Measurements from ENCODE around the gene USH1C. TPM values are rescaled to one million over a fixed set of nuclear protein-coding genes. Genes with fewer than 3 reads are reported as not detected.

The USH1C gene
- total RNA-seq, result not detected in 2 replicates

DNA sequence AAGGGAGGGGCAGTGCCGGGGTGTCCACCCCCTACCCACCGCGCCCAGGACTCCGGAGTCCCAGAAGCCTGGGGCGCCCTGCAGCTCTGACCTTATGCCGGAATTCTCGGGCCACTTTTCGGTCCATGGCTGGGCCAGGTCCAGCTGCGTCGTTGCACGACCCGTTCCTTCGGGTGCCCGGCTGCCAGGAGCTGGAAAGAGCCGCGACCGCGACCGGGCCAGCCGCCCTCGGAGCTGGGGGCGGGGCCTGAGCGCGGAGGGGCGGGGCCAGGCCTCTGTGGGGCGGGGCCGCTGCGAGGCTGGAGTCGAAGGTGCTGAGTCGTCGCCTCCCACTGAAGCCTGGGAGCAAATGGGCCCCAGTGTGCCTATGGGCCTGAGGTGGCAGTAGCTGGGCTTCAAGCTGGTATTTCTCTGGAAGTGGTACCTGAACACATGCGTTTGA, at the start of gene USH1C:
TSS of gene USH1C (minus strand) at position 236 of the 442 bp plus-strand sequence. CDS start at position 127, 109 bp downstream.
- DNase-seq (ENCODE audit: low spot score), result peak; percentile 10
- Mint-ChIP-seq H3K4me3 (ENCODE audit: low read depth) (no peak within 1 kb of the TSS), H3K27ac (no peak within 1 kb of the TSS), H3K4me1 (ENCODE audit: low read depth) (peaks cover 4% of the 10 kb centered on the region), H3K36me3 (ENCODE audit: low read depth) (no peaks in the 10 kb centered on the region), H3K9me3 (no peaks in the 10 kb centered on the region), H3K27me3 (ENCODE audit: low read depth) (peaks cover 48% of the 10 kb centered on the region)
- intact Hi-C loops (cut with micrococcal nuclease), result no loop called here

DNA sequence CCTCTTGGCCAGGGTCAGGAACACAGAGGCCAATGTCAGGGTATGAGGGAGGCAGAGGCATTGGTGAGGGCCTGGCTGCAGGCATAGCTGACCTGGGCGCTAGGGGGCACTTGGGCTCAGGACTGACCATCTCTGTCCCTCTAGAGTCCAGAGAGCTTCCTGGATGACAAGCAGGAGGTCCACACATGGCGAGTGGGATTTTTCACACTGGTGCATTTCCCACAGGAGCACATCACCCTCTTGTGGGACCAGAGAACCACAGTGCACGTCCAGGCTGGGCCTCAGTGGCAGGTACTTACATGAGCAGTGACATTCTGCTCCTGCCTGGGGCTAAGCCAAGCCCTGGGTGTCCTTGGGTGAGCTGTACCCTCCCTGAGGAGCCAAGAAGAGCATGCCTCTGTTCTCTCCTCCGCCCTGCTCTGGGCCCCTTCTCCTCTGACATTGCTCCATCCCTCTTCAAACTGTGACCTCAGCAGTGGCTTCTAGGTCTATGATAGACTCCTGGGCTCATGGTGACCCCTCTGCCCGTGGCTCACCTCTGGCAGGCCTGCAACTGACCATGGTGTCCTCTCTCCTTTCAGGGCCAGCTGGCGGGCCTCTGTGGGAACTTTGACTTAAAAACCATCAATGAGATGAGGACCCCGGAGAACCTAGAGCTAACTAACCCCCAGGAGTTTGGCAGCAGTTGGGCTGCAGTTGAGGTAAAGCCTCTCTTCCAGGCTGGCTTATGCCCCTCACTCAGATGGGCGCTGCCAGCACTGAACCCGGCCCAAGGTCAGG, 49.4 kb upstream of the USH1C start:
- Mint-ChIP-seq H3K4me1 (ENCODE audit: low read depth) (no peaks in the 10 kb centered on the region), H3K27me3 (ENCODE audit: low read depth) (no peaks in the 10 kb centered on the region), H3K27ac (no peak overlapping the region), H3K4me3 (ENCODE audit: low read depth) (no peak overlapping the region), H3K9me3 (no peaks in the 10 kb centered on the region), H3K36me3 (ENCODE audit: low read depth) (no peaks in the 10 kb centered on the region)
- no peak for DNase-seq (ENCODE audit: low spot score)
- intact Hi-C loops (cut with micrococcal nuclease), result no loop called here

DNA sequence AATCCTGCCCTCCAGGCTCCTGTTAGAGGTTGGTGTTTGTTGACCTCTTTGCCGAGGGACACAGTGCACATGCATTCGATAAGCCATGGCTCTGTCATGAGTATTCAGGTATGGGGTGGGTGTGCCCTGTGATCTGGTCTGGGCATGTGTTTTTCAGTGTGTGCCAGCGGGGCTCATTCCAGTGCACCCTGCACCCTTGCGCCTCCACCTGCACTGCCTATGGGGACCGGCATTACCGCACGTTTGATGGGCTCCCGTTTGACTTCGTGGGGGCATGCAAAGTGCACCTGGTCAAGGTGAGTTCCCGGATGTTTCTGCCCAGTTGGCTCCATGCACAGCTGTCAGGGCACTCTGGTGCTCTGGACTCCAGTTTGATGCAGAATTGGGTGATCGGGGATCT, 47.1 kb upstream of the USH1C start:
- Mint-ChIP-seq H3K9me3 (no peaks in the 10 kb centered on the region), H3K4me1 (ENCODE audit: low read depth) (no peaks in the 10 kb centered on the region), H3K27me3 (ENCODE audit: low read depth) (no peaks in the 10 kb centered on the region), H3K27ac (no peak overlapping the region), H3K36me3 (ENCODE audit: low read depth) (no peaks in the 10 kb centered on the region), H3K4me3 (ENCODE audit: low read depth) (no peak overlapping the region)
- DNase-seq (ENCODE audit: low spot score), result no peak
- intact Hi-C loops (cut with micrococcal nuclease), result no loop called here

DNA sequence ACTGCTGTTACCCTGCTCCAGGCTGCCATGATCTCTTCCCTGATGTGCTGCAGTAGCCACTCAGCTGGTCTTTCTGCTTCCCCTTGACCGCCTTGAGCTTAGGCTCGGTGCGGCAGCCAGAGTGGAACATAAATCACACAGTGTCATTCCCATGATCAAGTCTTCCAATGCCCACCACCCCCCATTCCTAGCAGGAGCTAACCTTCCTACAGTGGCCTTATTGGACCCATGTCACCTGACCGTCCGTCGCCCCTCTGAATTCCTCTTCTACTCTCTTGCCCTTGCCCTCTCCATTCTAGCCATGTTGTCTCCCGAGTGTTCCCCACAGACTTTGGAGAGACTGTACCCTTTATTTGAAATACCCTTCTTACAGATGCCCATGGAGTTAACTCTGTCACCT, 46.2 kb upstream of the USH1C start:
- H3K4me3 Mint-ChIP-seq (ENCODE audit: low read depth), result no peak overlapping the region
- H3K4me1 Mint-ChIP-seq (ENCODE audit: low read depth), result no peaks in the 10 kb centered on the region
- no peak overlapping the region for H3K27ac Mint-ChIP-seq
- no peak for DNase-seq (ENCODE audit: low spot score)
- peaks cover 1% of the 10 kb centered on the region for H3K27me3 Mint-ChIP-seq (ENCODE audit: low read depth)
- no peaks in the 10 kb centered on the region for H3K9me3 Mint-ChIP-seq
- no peaks in the 10 kb centered on the region for H3K36me3 Mint-ChIP-seq (ENCODE audit: low read depth)
- intact Hi-C loops (cut with micrococcal nuclease), result no loop called here

DNA sequence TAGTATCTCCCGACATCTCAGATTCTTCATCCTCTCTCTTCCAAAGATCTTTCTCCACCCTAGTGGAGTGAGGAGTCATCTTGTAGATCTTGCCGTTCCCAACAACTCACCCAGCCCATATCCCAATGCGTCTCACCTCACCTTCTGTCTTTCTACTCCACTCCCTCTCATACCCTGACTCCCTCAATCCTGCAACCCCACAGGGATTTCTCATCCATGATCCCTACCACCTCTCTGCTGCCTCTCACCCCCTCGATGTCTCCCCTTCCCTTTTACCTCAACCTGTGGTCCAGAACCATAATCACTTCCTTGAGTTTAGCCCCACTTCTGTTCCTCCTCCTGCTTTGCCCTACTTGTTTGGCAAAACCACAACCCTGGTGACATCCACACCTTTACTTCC, 44.5 kb upstream of the USH1C start:
- H3K9me3 Mint-ChIP-seq, result no peaks in the 10 kb centered on the region
- no peaks in the 10 kb centered on the region for H3K4me1 Mint-ChIP-seq (ENCODE audit: low read depth)
- no peak overlapping the region for H3K27ac Mint-ChIP-seq
- intact Hi-C loops (cut with micrococcal nuclease), result no loop called here
- H3K4me3 Mint-ChIP-seq (ENCODE audit: low read depth), result no peak overlapping the region
- peaks cover 8% of the 10 kb centered on the region for H3K27me3 Mint-ChIP-seq (ENCODE audit: low read depth)
- DNase-seq (ENCODE audit: low spot score), result no peak
- H3K36me3 Mint-ChIP-seq (ENCODE audit: low read depth), result no peaks in the 10 kb centered on the region

DNA sequence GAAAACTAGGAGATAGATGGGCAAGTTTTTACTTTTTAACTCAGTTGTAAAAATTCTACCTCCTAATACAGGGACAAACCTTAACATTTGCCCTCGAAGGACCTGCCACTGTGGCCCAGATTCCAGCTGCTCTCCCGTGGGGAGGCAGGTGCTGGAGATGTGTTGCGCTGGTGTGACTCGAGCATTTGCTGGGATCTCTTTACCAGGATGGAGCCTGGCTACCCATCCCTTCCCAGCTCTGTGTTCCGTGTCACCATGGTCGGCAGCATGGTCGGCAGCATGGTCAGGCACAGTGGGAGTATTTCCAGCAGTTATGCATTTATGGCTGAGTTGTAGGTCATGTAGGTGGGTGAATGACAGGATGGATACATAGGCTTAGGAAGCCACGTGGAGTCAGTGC, 44.0 kb upstream of the USH1C start:
- no peak for DNase-seq (ENCODE audit: low spot score)

DNA sequence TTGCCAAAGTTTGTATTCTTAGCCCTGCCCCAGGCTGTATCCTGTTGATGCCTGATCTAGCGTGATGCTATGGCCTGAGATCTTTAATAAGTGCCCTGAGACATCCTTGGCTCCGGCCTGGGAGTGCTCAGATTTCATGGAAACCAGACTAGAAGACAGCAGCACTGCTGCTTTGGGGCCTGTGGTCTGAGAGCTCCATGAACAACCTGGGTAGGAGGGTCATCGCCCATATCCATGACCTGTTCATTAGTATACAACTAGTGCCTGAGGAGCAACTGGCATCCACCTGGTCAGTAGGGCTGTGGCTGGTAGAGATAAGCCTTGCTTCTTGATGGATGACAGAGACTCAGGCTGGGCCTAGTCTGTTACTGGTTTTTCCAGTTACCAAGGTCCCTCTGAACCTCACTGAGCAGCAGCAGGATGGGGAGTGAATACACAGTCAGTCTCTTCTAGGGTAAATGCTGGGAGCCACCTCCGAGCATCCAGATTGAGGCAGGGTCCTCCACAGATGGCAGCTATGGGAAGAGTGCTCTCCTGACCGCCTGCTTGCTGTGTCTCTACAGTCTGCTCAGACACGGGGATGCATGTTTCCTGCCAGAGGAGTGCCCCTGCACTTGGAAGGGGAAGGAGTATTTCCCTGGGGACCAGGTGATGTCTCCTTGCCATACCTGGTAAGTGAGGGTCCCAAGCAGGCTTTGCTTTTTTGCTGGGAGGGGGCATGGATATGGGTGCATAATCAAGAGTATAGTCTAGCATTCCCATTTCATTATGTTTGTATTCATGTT, 41.9 kb upstream of the USH1C start:
- intact Hi-C loops (cut with micrococcal nuclease), result no loop called here
- H3K36me3 Mint-ChIP-seq (ENCODE audit: low read depth), result no peaks in the 10 kb centered on the region
- no peaks in the 10 kb centered on the region for H3K4me1 Mint-ChIP-seq (ENCODE audit: low read depth)

More for the DNA sequence above, 44.0 kb upstream of the USH1C start:
- Mint-ChIP-seq H3K9me3 (no peaks in the 10 kb centered on the region), H3K4me1 (ENCODE audit: low read depth) (no peaks in the 10 kb centered on the region), H3K27me3 (ENCODE audit: low read depth) (peaks cover 10% of the 10 kb centered on the region), H3K27ac (no peak overlapping the region), H3K4me3 (ENCODE audit: low read depth) (no peak overlapping the region), H3K36me3 (ENCODE audit: low read depth) (no peaks in the 10 kb centered on the region)
- intact Hi-C loops (cut with micrococcal nuclease), result no loop called here

DNA sequence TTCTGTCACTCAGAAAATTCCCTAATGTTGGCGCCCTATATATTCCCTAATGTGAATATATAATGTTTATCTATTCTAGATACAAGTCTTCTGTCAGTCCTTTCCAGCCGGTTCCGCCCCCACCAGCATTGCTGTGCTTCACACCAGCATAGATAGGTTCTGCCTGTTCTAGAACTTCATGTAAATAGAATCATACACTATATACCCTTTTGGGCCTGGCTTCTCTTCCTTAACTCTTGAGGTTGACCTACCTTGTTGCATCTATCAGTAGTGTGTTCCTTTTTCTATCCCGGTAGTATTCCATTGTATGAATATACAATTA, 37.5 kb upstream of the USH1C start:
- intact Hi-C loops (cut with micrococcal nuclease), result no loop called here
- H3K4me3 Mint-ChIP-seq (ENCODE audit: low read depth), result no peak overlapping the region
- no peaks in the 10 kb centered on the region for H3K9me3 Mint-ChIP-seq

More for the DNA sequence above, 41.9 kb upstream of the USH1C start:
- H3K27me3 Mint-ChIP-seq (ENCODE audit: low read depth), result peaks cover 17% of the 10 kb centered on the region
- H3K4me3 Mint-ChIP-seq (ENCODE audit: low read depth), result no peak overlapping the region
- no peak overlapping the region for H3K27ac Mint-ChIP-seq
- DNase-seq (ENCODE audit: low spot score), result no peak
- H3K9me3 Mint-ChIP-seq, result no peaks in the 10 kb centered on the region

DNA sequence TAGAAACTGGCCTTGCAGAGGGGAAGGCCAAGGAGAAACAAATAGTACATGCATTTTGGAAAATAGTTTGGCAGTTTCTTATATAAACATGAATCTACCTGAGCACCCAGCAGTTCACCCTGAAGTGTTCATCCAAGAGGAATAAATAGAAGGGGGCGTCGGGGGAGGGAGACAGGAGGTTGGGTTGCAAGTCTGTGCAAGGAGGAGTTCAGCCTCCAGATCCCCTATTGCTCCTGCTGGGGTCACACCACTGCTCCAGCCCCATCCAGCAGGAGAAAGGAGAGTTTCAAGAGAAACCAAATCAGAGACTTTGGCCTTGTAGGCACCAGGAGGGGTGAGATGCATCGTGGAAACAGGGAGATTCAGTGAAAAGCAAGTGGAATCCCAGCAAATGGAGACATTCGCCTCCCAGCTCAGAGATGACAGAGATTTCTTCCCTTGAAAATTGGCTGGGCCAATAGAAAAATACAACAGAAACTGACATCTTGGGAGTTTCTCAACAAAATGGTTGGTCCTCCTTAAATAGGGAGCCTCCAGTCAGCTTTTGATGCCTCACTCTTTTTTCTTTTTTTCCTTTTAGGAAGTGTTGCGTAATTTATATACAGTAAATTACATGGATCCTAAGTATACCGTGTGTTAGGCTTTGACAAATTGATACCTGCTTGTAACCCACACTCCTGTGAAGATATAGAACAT, 37.0 kb upstream of the USH1C start:
- DNase-seq (ENCODE audit: low spot score), result no peak
- Mint-ChIP-seq H3K9me3 (no peaks in the 10 kb centered on the region), H3K27me3 (ENCODE audit: low read depth) (peaks cover 24% of the 10 kb centered on the region), H3K36me3 (ENCODE audit: low read depth) (no peaks in the 10 kb centered on the region), H3K27ac (no peak overlapping the region), H3K4me1 (ENCODE audit: low read depth) (no peaks in the 10 kb centered on the region), H3K4me3 (ENCODE audit: low read depth) (no peak overlapping the region)
- intact Hi-C loops (cut with micrococcal nuclease), result no loop called here

More for the DNA sequence above, 37.5 kb upstream of the USH1C start:
- no peaks in the 10 kb centered on the region for H3K36me3 Mint-ChIP-seq (ENCODE audit: low read depth)
- no peak overlapping the region for H3K27ac Mint-ChIP-seq
- H3K27me3 Mint-ChIP-seq (ENCODE audit: low read depth), result peaks cover 24% of the 10 kb centered on the region
- no peaks in the 10 kb centered on the region for H3K4me1 Mint-ChIP-seq (ENCODE audit: low read depth)
- DNase-seq (ENCODE audit: low spot score), result no peak

DNA sequence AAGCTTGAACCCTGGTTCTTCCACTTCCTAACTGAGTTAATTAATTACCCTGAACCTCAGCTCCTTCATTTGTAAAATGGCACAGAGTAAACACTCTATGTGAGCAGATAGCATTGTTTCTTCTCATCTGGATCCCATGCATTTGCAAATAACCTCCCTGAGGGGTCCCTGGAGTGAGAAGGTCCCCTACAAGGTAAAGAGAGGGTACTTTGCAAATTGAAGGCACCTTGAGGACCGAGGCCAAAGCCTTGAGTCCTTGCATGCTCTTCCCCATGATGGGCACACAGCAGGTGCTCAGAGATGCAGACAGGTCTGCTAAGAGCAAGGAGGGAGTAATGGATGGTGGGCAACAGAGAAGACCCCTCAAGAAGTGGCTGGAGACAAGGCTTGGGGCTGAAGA, 36.1 kb upstream of the USH1C start:
- no peaks in the 10 kb centered on the region for H3K9me3 Mint-ChIP-seq
- H3K27ac Mint-ChIP-seq, result no peak overlapping the region
- H3K4me3 Mint-ChIP-seq (ENCODE audit: low read depth), result no peak overlapping the region
- intact Hi-C loops (cut with micrococcal nuclease), result no loop called here
- peaks cover 21% of the 10 kb centered on the region for H3K27me3 Mint-ChIP-seq (ENCODE audit: low read depth)
- H3K4me1 Mint-ChIP-seq (ENCODE audit: low read depth), result no peaks in the 10 kb centered on the region
- no peaks in the 10 kb centered on the region for H3K36me3 Mint-ChIP-seq (ENCODE audit: low read depth)
- DNase-seq (ENCODE audit: low spot score), result no peak

DNA sequence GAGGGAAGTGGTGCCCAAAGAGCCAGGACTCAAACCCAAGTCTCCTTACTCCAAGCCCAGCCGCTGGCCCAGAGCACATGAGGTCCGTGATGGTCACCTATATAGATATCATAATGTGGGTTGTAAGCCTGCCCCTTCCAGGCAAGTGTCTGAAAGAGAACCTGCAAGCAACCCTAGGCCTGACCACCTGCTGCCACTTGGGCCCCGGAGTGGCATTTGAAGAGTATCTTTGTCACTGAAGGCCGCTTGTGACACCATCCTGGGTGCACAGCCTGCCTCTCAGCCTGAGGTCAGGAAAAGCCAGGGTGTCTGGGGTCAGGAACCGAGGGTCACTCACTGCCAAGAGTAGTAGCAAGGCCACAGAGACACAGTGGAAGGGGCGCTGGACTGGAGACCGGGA, 35.2 kb upstream of the USH1C start:
- Mint-ChIP-seq H3K27me3 (ENCODE audit: low read depth) (peaks cover 18% of the 10 kb centered on the region), H3K9me3 (no peaks in the 10 kb centered on the region), H3K36me3 (ENCODE audit: low read depth) (no peaks in the 10 kb centered on the region), H3K4me3 (ENCODE audit: low read depth) (no peak overlapping the region), H3K4me1 (ENCODE audit: low read depth) (no peaks in the 10 kb centered on the region), H3K27ac (no peak overlapping the region)
- intact Hi-C loops (cut with micrococcal nuclease), result no loop called here
- no peak for DNase-seq (ENCODE audit: low spot score)

DNA sequence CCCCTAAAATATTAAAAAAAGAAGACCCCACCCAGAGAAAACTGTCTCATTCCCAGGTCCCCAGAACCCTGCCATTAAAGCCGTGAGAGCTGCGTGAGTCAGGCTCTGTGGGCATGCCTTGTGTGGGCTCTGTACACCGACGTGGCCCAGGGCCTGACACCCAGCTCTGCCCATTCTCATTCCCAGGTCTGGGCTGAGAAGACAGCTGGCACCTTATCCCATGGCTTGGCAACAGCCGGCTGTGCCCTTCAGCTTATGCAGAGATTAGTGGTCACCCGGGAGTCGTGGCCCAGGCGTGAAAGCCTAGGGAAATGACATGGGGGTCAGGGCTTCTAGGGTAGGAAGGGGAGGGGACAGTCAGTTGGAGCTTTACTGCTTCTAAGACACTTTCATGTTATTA, 34.7 kb upstream of the USH1C start:
- H3K4me1 Mint-ChIP-seq (ENCODE audit: low read depth), result no peaks in the 10 kb centered on the region
- no peaks in the 10 kb centered on the region for H3K36me3 Mint-ChIP-seq (ENCODE audit: low read depth)
- H3K27ac Mint-ChIP-seq, result no peak overlapping the region
- intact Hi-C loops (cut with micrococcal nuclease), result no loop called here
- H3K4me3 Mint-ChIP-seq (ENCODE audit: low read depth), result no peak overlapping the region
- DNase-seq (ENCODE audit: low spot score), result no peak
- H3K27me3 Mint-ChIP-seq (ENCODE audit: low read depth), result peaks cover 16% of the 10 kb centered on the region
- H3K9me3 Mint-ChIP-seq, result no peaks in the 10 kb centered on the region

DNA sequence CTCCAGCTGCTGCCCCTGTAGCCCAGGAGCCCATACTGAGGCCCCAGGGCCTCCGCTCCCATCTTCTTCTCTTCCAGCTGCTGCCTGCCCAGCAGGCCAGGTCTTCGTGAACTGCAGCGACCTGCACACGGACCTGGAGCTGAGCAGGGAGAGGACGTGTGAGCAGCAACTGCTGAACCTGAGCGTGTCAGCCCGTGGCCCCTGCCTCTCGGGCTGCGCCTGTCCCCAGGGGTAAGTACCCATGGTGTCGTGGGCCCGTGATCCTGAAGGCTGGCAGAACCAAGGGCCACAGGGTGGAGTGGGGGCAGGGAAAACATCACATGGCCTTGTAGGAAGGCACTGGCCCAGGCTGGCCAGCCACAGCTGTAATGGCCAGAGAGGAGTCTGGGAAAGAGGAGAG, 34.1 kb upstream of the USH1C start:
- Mint-ChIP-seq H3K4me3 (ENCODE audit: low read depth) (no peak overlapping the region), H3K9me3 (no peaks in the 10 kb centered on the region), H3K36me3 (ENCODE audit: low read depth) (no peaks in the 10 kb centered on the region), H3K4me1 (ENCODE audit: low read depth) (no peaks in the 10 kb centered on the region), H3K27me3 (ENCODE audit: low read depth) (peaks cover 13% of the 10 kb centered on the region), H3K27ac (no peak overlapping the region)
- intact Hi-C loops (cut with micrococcal nuclease), result no loop called here
- no peak for DNase-seq (ENCODE audit: low spot score)

All from activated T-helper 2 cell treated with anti-CD3 and anti-CD28 coated beads, Interferon-gamma antibody, Interleukin-2, Interleukin-4, amounts not matched to agents 10 μg/mL and 5 μg/mL and 100 μg/mL, durations not matched to agents 14 hours and 24 hours and 36 hours (primary cell).